ENCODE data around the gene FFAR1.
A peak's percentile ranks its signal among the peaks of the same experiment; 100 is the strongest.
"Not testable (repeated sequence)": the region's sequence is repeated elsewhere in the genome, so short reads cannot be mapped to it uniquely, and the experiment has no call there.

FFAR1 gene

GRCh38 chr19:35344511-35345031 is 3.1 kb upstream of the FFAR1 start:
- no peak for DNase-seq

GRCh38 chr19:35345671-35346111 is 2.0 kb upstream of the FFAR1 start:
- DNase-seq = no peak

- DNase-seq = no peak
These were observed 1.3 kb upstream of the FFAR1 start for GRCh38 chr19:35346193-35347052.

- no peak for DNase-seq
These were observed 212 bp downstream of the FFAR1 start for GRCh38 chr19:35347930-35348298.

- no peak for DNase-seq
These were observed 1.4 kb downstream of the FFAR1 start for GRCh38 chr19:35348911-35349611.

- DNase-seq = no peak
These were observed 2.2 kb downstream of the FFAR1 start for GRCh38 chr19:35349614-35350521.

- no peak for DNase-seq
These were observed 2.9 kb downstream of the FFAR1 start for GRCh38 chr19:35350591-35350990.

GRCh38 chr19:35351411-35352176 is 3.9 kb downstream of the FFAR1 start:
- DNase-seq = no peak

GRCh38 chr19:35352177-35352447 is 4.4 kb downstream of the FFAR1 start:
- no peak for DNase-seq

GRCh38 chr19:35352448-35353304 is 5.0 kb downstream of the FFAR1 start:
- peak; percentile 66 for DNase-seq

GRCh38 chr19:35353635-35354034 is 5.9 kb downstream of the FFAR1 start:
- no peak for DNase-seq

GRCh38 chr19:35354898-35355297 is 7.2 kb downstream of the FFAR1 start:
- DNase-seq = no peak

- no peak for DNase-seq
These were observed 8.2 kb downstream of the FFAR1 start for GRCh38 chr19:35355791-35356460.

GRCh38 chr19:35357867-35358573 is 10.3 kb downstream of the FFAR1 start, which contains the start of gene FFAR3:
FFAR3 (plus strand) TSS chr19:35358460; CDS start chr19:35358891, 431 bp downstream.
- peak; percentile 61 for DNase-seq

- not testable (repeated sequence) for DNase-seq
These were observed 11.1 kb downstream of the FFAR1 start for GRCh38 chr19:35358834-35359233.

GRCh38 chr19:35359395-35359794 is 11.7 kb downstream of the FFAR1 start:
- DNase-seq = not testable (repeated sequence)

- DNase-seq = not testable (repeated sequence)
These were observed 12.4 kb downstream of the FFAR1 start for GRCh38 chr19:35360081-35360480.

- DNase-seq = no peak
These were observed 13.2 kb downstream of the FFAR1 start for GRCh38 chr19:35360880-35361420.

- DNase-seq = no peak
These were observed 14.7 kb downstream of the FFAR1 start for GRCh38 chr19:35362261-35363000.
